Liver (tissue), 3 donors: ENCODE measurements around the gene KIAA0753.

Experiments used
- CTCF ChIP-seq: fragments of 150-350 bp; IDR thresholded peaks from 2 replicates; pipeline ENCODE4 v1.5.1; 2017; ENCODE audit warnings: improper control_type of control experiment, low read depth, low read length; ENCODE audit not compliant: missing input control
- MAX ChIP-seq: IDR thresholded peaks from 2 replicates; pipeline ENCODE4 v1.6.1; 2016; ENCODE audit warnings: antibody characterized with exemption
- TAF1 ChIP-seq: conservative IDR thresholded peaks from 2 replicates; pipeline ENCODE4 v1.6.1; 2016; ENCODE audit warnings: antibody characterized with exemption, mild to moderate bottlenecking
- donor health status: healthy.
- donor health status: healthy.

- TF ChIP-seq TAF1 (no peak), CTCF (no peak), MAX (no peak)
These were observed 89.2 kb downstream of the KIAA0753 start for GRCh38 chr17:6551356-6551755.
